Endothelial cell of umbilical vein (primary cell): Measurements from ENCODE around the gene MOB3C. TPM values are rescaled to one million over a fixed set of nuclear protein-coding genes. Genes with fewer than 3 reads are reported as not detected.

Experiments
- BruUV-seq: library from RNA; stranded (reverse); fragments of 400-500 nt; replicated peaks from 2 replicates; lab custom pipeline; 2021; lab: Mats Ljungman, UMichigan
- CTCF ChIA-PET: fragments of 300-600, 350-600 bp; sonication (Branson Sonifier 250); formaldehyde crosslinking; loops from one replicate; lab custom pipeline; 2021; ENCODE audit warnings: antibody characterized with exemption, inconsistent platforms; lab: Charles Lee
- POLR2A ChIA-PET: fragments of 300-600, 350-600 bp; sonication (Branson Sonifier 250); formaldehyde crosslinking; loops from one replicate; lab custom pipeline; 2021; ENCODE audit warnings: antibody characterized with exemption, inconsistent platforms; lab: Charles Lee
- DNase-seq: peaks from one replicate; pipeline ENCODE4 v3.0.0-alpha.2; 2011; ENCODE audit warnings: low read depth, low spot score
- FAIRE-seq: peaks from 2 replicates; lab custom pipeline; 2011; peaks lifted over from hg19 to GRCh38; lab: Jason Lieb, UNC
- H2AFZ ChIP-seq: 2 replicates; pipeline ENCODE4 v1.6.0; 2012; ENCODE audit warnings: low read depth, low read length, control low read depth, inconsistent platforms
- H3K27ac ChIP-seq: 2 replicates; pipeline ENCODE4 v1.5.1; 2011; ENCODE audit warnings: low read depth, mild to moderate bottlenecking, control low read depth, low read length, moderate library complexity; ENCODE audit not compliant: insufficient read depth
- H3K27me3 ChIP-seq, 2 experiments: 2 replicates each; pipeline versions ENCODE4 v1.6.0 to v1.6.1; 2011; ENCODE audit warnings: low read length in 2 of 2, mixed read lengths in 1 of 2; ENCODE audit not compliant: control insufficient read depth in 2 of 2, insufficient read depth in 2 of 2
- H3K36me3 ChIP-seq, 2 experiments: 2 replicates in 1 of 2; 3 replicates in 1 of 2; pipeline ENCODE4 v1.5.1; 2011; ENCODE audit warnings: low read length in 2 of 2, mild to moderate bottlenecking in 1 of 2, moderate library complexity in 1 of 2; ENCODE audit not compliant: control insufficient read depth in 2 of 2, insufficient read depth in 2 of 2; ENCODE audit errors: extremely low read depth in 1 of 2
- H3K4me1 ChIP-seq: 3 replicates; pipeline ENCODE4 v1.5.1; 2011; ENCODE audit warnings: mild to moderate bottlenecking, low read length; ENCODE audit not compliant: control insufficient read depth, insufficient read depth; ENCODE audit errors: extremely low read depth
- H3K4me2 ChIP-seq: 2 replicates; pipeline ENCODE4 v1.6.1; 2011; ENCODE audit warnings: low read length, control low read depth, mixed read lengths; ENCODE audit not compliant: insufficient read depth
- H3K4me3 ChIP-seq, 3 experiments: fragments of 200-600 bp in 1 of 3; sonication (generic), shearing (Covaris generic) in 1 of 3; replicated peaks in 1 of 3; 2 replicates each; pipeline ENCODE4 v1.5.1; 2011 to 2016; ENCODE audit warnings: control low read depth in 3 of 3, low read length in 3 of 3, mild to moderate bottlenecking in 2 of 3, inconsistent platforms in 1 of 3, low read depth in 1 of 3, moderate library complexity in 1 of 3; ENCODE audit not compliant: insufficient read depth in 1 of 3
- H3K79me2 ChIP-seq: 2 replicates; pipeline ENCODE4 v1.6.0; 2012; ENCODE audit warnings: low read length, inconsistent platforms; ENCODE audit not compliant: control insufficient read depth, insufficient read depth
- H3K9ac ChIP-seq: replicated peaks from 2 replicates; pipeline ENCODE3; 2011; ENCODE audit warnings: low read length, control low read depth; ENCODE audit not compliant: insufficient read depth; ENCODE audit errors: extremely low read depth
- H3K9me1 ChIP-seq: replicated peaks from 3 replicates; pipeline ENCODE4 v1.6.0; 2011; ENCODE audit warnings: mild to moderate bottlenecking, low read length; ENCODE audit not compliant: control insufficient read depth, insufficient read depth; ENCODE audit errors: extremely low read depth
- H3K9me3 ChIP-seq: replicated peaks from 2 replicates; pipeline ENCODE4 v1.5.1; 2012; ENCODE audit warnings: low read length, inconsistent platforms; ENCODE audit not compliant: control insufficient read depth, insufficient read depth
- H4K20me1 ChIP-seq: replicated peaks from 2 replicates; pipeline ENCODE3; 2011; ENCODE audit warnings: mild to moderate bottlenecking, low read length; ENCODE audit not compliant: control insufficient read depth, insufficient read depth; ENCODE audit errors: extremely low read depth
- EZH2 ChIP-seq: IDR thresholded peaks from 2 replicates; pipeline ENCODE4 v1.6.1; 2012; ENCODE audit warnings: borderline replicate concordance, low read depth, mild to moderate bottlenecking, moderate library complexity, low read length, inconsistent platforms; ENCODE audit not compliant: severe bottlenecking
- FOS ChIP-seq: IDR thresholded peaks from 2 replicates; pipeline ENCODE4 v1.6.1; 2011; ENCODE audit warnings: mild to moderate bottlenecking, low read length, moderate library complexity, borderline replicate concordance; ENCODE audit not compliant: insufficient read depth
- GATA2 ChIP-seq: IDR thresholded peaks from 2 replicates; pipeline ENCODE4 v1.7.0; 2011; ENCODE audit warnings: low read depth, mild to moderate bottlenecking, moderate library complexity, mixed read lengths, low read length; ENCODE audit not compliant: insufficient read length, insufficient read depth
- JUN ChIP-seq: IDR thresholded peaks from 2 replicates; pipeline ENCODE4 v1.6.1; 2011; ENCODE audit warnings: borderline replicate concordance, low read depth; ENCODE audit not compliant: insufficient read length, insufficient read depth
- MYC ChIP-seq: IDR thresholded peaks from one replicate; pipeline ENCODE4 v1.6.1; 2011; ENCODE audit warnings: mild to moderate bottlenecking, low read depth, low read length
- POLR2A ChIP-seq: IDR thresholded peaks from 2 replicates; pipeline ENCODE4 v1.6.1; 2012; ENCODE audit warnings: low read depth, mild to moderate bottlenecking, control low read depth, low read length
- POLR2AphosphoS5 ChIP-seq: IDR thresholded peaks from 2 replicates; pipeline ENCODE4 v1.6.1; 2012; ENCODE audit warnings: low read depth, mild to moderate bottlenecking, control low read depth, low read length, moderate library complexity; ENCODE audit not compliant: insufficient read depth
- dilution Hi-C: fragments of 300-500 bp; cut with MboI; formaldehyde crosslinking; loops from one replicate; pipeline ENCODE4 v1.15.0; 2019; ENCODE audit warnings: low sequenced_read_pairs; ENCODE audit not compliant: extremely low pct_ligation_motif_present
- intact Hi-C: fragments of 100-400 bp; cut with micrococcal nuclease; formaldehyde crosslinking; loops from one replicate; pipeline ENCODE4 v1.10.0; 2022
- polyA plus RNA-seq, 4 experiments: library from polyadenylated mRNA; depleted of rRNA in 3 of 4; stranded (reverse) in 3 of 4; unstranded in 1 of 4; fragments of >200 nt; gene quantifications; 2 replicates each; pipeline versions ENCODE4 v1.2.1 to v1.2.3, GENCODE V29; 2011 to 2012; ENCODE audit warnings: missing spikeins in 1 of 4
- total RNA-seq: library from RNA; stranded (reverse); gene quantifications from 2 replicates; pipeline ENCODE4 v1.2.3, GENCODE V29; 2021
- TF ChIP-seq, protein P1 (sequence below): IDR thresholded peaks from 2 replicates; pipeline ENCODE4 v1.6.1; 2011; ENCODE audit not compliant: insufficient read depth, insufficient read length
- TF ChIP-seq, protein P2 (sequence below), 2 donors: IDR thresholded peaks; 1 replicate in 1 of 2; 2 replicates in 1 of 2; pipeline ENCODE4 v1.5.1; 2011; ENCODE audit warnings: low read length in 2 of 2, mild to moderate bottlenecking in 2 of 2, moderate library complexity in 2 of 2, control low read depth in 1 of 2, inconsistent platforms in 1 of 2, low read depth in 1 of 2; ENCODE audit not compliant: insufficient read depth in 1 of 2; ENCODE audit errors: extremely low read depth in 1 of 2

MOB3C gene
- total and polyA plus RNA-seq, 2 donors (not counting 3 experiments of a cell fraction or from before 2014, with no cell fraction given): 6.1 to 8.4 TPM

DNA sequence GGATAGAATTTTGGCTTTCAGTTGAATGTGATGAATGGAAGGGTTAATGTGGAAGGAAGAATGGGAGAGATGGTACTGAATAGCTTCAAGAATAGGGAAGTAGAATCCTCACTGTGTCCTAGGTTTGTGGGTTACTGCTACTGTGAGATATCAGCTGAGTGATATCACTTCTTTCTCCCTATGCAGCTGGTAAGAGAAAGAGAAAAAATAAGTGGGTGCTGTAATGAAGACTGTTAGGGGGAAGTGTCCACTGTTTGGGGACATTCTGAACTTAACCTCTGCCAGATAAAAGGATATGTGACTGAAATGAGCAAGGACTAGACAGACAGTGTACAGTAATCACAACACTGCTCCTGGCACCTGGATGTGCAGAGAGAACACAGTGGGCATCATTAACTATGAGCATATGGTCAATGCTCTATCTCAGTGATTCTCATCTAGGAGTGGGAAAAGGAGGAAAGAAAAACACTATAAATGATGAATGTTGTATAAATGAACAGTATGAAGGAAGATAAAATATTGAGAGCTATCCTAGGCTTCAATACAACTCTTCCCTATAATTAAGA, 25.6 kb upstream of the MOB3C start:
- Histone ChIP-seq H3K9me1 (no peaks in the 10 kb centered on the region), H3K4me3 (no peak overlapping the region), H3K27me3 (no peaks in the 10 kb centered on the region), H4K20me1 (no peaks in the 10 kb centered on the region), H3K27ac (no peak overlapping the region), H3K4me2 (no peak overlapping the region), H3K9me3 (no peaks in the 10 kb centered on the region), H3K9ac (no peak overlapping the region), H3K36me3 (peaks cover 0 to 3% of the 10 kb centered on the region in 2 experiments), H3K79me2 (no peaks in the 10 kb centered on the region), H3K4me1 (no peaks in the 10 kb centered on the region), H2AFZ (no peak overlapping the region)
- no peak for TF ChIP-seq POLR2AphosphoS5
- no peak for TF ChIP-seq FOS
- TF ChIP-seq, protein P1, sequence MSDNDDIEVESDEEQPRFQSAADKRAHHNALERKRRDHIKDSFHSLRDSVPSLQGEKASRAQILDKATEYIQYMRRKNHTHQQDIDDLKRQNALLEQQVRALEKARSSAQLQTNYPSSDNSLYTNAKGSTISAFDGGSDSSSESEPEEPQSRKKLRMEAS: no peak
- ChIA-PET CTCF (interaction anchor here (1.4 kb wide), 1 partner anchor 11 kb away, joined by 6 read pairs; no protein-coding TSS in a partner anchor), POLR2A (no interaction called here)
- dilution Hi-C loops: no loop called here
- no peak for FAIRE-seq
- DNase-seq: no peak
- no TSS peak for BruUV-seq
- intact Hi-C loops: no loop called here

DNA sequence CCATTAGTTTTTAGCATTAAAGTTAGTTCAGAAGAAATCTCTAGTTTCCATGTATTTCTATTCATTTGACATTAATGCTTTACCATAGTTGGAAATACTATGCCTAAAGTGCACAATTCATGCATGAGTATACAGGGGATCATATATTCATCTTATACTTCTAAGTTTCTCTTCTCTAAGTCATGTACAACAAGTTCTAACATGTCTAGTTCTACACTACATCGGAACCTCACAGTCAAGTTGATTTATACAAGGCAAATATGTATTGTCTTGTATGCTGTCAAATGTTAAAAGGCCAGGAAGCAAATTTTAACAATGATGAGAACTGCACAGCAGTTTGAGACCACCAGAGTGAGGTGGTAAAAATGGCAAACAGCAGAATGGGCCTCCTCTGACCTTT, 22.9 kb upstream of the MOB3C start:
- no TSS peak for BruUV-seq
- TF ChIP-seq MYC: no peak
- TF ChIP-seq EZH2: no peak
- no peak for TF ChIP-seq POLR2AphosphoS5
- TF ChIP-seq, protein P2, sequence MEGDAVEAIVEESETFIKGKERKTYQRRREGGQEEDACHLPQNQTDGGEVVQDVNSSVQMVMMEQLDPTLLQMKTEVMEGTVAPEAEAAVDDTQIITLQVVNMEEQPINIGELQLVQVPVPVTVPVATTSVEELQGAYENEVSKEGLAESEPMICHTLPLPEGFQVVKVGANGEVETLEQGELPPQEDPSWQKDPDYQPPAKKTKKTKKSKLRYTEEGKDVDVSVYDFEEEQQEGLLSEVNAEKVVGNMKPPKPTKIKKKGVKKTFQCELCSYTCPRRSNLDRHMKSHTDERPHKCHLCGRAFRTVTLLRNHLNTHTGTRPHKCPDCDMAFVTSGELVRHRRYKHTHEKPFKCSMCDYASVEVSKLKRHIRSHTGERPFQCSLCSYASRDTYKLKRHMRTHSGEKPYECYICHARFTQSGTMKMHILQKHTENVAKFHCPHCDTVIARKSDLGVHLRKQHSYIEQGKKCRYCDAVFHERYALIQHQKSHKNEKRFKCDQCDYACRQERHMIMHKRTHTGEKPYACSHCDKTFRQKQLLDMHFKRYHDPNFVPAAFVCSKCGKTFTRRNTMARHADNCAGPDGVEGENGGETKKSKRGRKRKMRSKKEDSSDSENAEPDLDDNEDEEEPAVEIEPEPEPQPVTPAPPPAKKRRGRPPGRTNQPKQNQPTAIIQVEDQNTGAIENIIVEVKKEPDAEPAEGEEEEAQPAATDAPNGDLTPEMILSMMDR (IDR thresholded peaks at IDR 0.05; ENCODE audit: extremely low read depth in 1 of 2, insufficient read depth in 1 of 2, low read depth in 1 of 2, low read length in 2 of 2): no peak
- no peak for TF ChIP-seq POLR2A
- no peak for TF ChIP-seq JUN
- TF ChIP-seq GATA2: no peak
- TF ChIP-seq, protein P1: no peak
- no peak for TF ChIP-seq FOS
- H4K20me1 ChIP-seq: no peaks in the 10 kb centered on the region
- intact Hi-C loops (no loop called here), dilution Hi-C loops (no loop called here)
- no peaks in the 10 kb centered on the region for H3K27me3 ChIP-seq
- no peaks in the 10 kb centered on the region for H3K9me1 ChIP-seq
- no peaks in the 10 kb centered on the region for H3K79me2 ChIP-seq
- peaks cover 0 to 10% of the 10 kb centered on the region in 2 experiments for H3K36me3 ChIP-seq
- no peak overlapping the region for H3K27ac ChIP-seq
- CTCF ChIA-PET: no interaction called here
- H3K9ac ChIP-seq: no peak overlapping the region
- no peak for DNase-seq
- H3K4me3 ChIP-seq: no peak overlapping the region
- POLR2A ChIA-PET: no interaction called here
- H3K4me2 ChIP-seq: no peak overlapping the region
- no peaks in the 10 kb centered on the region for H3K4me1 ChIP-seq
- no peaks in the 10 kb centered on the region for H3K9me3 ChIP-seq
- H2AFZ ChIP-seq: no peak overlapping the region
- FAIRE-seq: no peak
